Esophagus squamous epithelium (tissue), 5 donors: ENCODE data around the gene NAA80. TPM values are rescaled to one million over a fixed set of nuclear protein-coding genes. Genes with fewer than 3 reads are reported as not detected.

Experiments
- DNase-seq: peaks from one replicate; lab custom pipeline; 2025; lab: John Stamatoyannopoulos, UW
- H3K27ac ChIP-seq, 4 donors: fragments of 200-600 bp; sonication (generic); one replicate each; pipeline ENCODE4 v1.5.1; 2016 to 2019; ENCODE audit warnings: mild to moderate bottlenecking in 1 of 4
- H3K27me3 ChIP-seq, 4 donors: fragments of 200-600 bp; sonication (generic); 1 replicate in 3 of 4; 2 replicates in 1 of 4; pipeline versions ENCODE4 v1.5.1 to v1.6.0; 2017 to 2021; ENCODE audit warnings: antibody characterized with exemption in 1 of 4
- H3K36me3 ChIP-seq, 3 donors: fragments of 200-600 bp; sonication (generic); one replicate each; pipeline ENCODE4 v1.5.1; 2016 to 2019
- H3K4me1 ChIP-seq, 3 donors: fragments of 200-600 bp; sonication (generic); one replicate each; pipeline ENCODE4 v1.5.1; 2017 to 2019
- H3K4me3 ChIP-seq, 4 donors: fragments of 200-600 bp; sonication (generic); 1 replicate in 3 of 4; 2 replicates in 1 of 4; pipeline ENCODE4 v1.5.1; 2016 to 2019; ENCODE audit warnings: mild to moderate bottlenecking in 2 of 4, moderate library complexity in 1 of 4
- H3K9me3 ChIP-seq, 3 donors: fragments of 200-600 bp; sonication (generic); one replicate each; pipeline ENCODE4 v1.5.1; 2016 to 2019
- POLR2A ChIP-seq, 4 donors: fragments of 450-650 bp; IDR thresholded peaks; one replicate each; pipeline ENCODE4 v1.6.1; 2017; ENCODE audit warnings: antibody characterized with exemption in 4 of 4, mild to moderate bottlenecking in 4 of 4, moderate library complexity in 3 of 4
- WGBS, 2 donors: methylation state at CpG; one replicate each; pipeline ENCODE4 v1.1.5; 2018; 5-methylcytosine and 5-hydroxymethylcytosine counted together
- intact Hi-C: fragments of 100-400 bp; cut with DNase I; formaldehyde crosslinking; loops from one replicate; pipeline ENCODE4 v1.15.0; 2022
- total RNA-seq, 4 donors: library from RNA; depleted of rRNA; stranded (reverse); fragments of >200 nt; gene quantifications; one replicate each; pipeline ENCODE4 v1.1.0, GENCODE V29; 2016
- TF ChIP-seq, protein P1 (sequence below), 6 experiments: fragments of 450-650 bp in 4 of 6; fragments of 200-600 bp in 2 of 6; sonication (generic) in 2 of 6; IDR thresholded peaks; one replicate each; pipeline ENCODE4 v1.5.1; 2016 to 2019; ENCODE audit warnings: antibody characterized with exemption in 6 of 6, mild to moderate bottlenecking in 4 of 6, moderate library complexity in 4 of 6
- donor health status: DM: yes; HTN: yes; CAD: no.

The NAA80 gene
- total RNA-seq, 4 donors from 2014 or later, result 6.0 to 16.2 (median 7.7) TPM

DNA sequence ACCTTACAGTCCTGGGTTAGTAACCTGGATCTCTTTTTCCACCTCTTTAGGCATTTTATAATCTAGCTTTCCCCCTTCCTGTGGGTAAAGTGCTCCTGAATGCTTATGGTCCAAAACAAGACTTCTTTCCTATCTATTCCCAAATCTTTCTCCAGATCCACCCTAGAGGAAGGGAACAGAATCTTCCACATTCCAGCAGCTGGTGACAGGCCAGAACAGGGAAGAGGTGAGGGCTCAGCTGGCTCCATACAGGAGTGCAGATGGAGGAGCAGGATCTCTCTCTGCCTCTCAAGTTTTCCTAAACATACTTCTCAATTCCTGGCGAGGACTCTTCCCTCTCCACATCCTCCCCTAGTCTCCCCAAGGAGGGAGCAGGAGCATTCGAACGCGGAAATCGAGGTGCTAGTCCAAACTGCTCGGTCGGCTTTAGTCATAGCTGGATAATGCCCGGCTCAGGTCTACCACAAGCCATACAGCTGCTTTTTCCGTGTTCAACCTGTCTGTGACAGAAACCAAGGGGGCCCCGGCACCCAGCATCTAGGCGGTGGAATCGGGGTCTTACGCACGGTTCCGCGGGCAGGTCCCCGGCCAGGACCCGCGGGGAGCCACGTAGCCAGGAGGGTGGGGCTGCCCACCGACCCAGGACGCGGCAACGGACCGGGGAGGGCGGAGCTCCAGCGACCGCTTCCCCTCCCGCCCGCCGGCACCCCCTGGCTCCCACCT lies 37.4 kb upstream of the NAA80 start:
- peak overlapping the region; percentile 64 to 93 (median 78) for H3K4me3 ChIP-seq
- 0 to 1% methylated on average over 5 to 26 of the region's 31 CpGs for WGBS, 2 donors
- DNase-seq, result no peak
- no peaks in the 10 kb centered on the region for H3K9me3 ChIP-seq
- H3K27ac ChIP-seq, result peak overlapping the region; percentile 96 to 100 (median 98)
- intact Hi-C loops, result no loop called here
- H3K4me1 ChIP-seq, result peaks cover 66 to 93% (median 67%) of the 10 kb centered on the region in 3 donors
- no peaks in the 10 kb centered on the region for H3K27me3 ChIP-seq
- TF ChIP-seq, protein P1, sequence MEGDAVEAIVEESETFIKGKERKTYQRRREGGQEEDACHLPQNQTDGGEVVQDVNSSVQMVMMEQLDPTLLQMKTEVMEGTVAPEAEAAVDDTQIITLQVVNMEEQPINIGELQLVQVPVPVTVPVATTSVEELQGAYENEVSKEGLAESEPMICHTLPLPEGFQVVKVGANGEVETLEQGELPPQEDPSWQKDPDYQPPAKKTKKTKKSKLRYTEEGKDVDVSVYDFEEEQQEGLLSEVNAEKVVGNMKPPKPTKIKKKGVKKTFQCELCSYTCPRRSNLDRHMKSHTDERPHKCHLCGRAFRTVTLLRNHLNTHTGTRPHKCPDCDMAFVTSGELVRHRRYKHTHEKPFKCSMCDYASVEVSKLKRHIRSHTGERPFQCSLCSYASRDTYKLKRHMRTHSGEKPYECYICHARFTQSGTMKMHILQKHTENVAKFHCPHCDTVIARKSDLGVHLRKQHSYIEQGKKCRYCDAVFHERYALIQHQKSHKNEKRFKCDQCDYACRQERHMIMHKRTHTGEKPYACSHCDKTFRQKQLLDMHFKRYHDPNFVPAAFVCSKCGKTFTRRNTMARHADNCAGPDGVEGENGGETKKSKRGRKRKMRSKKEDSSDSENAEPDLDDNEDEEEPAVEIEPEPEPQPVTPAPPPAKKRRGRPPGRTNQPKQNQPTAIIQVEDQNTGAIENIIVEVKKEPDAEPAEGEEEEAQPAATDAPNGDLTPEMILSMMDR (IDR thresholded peaks at IDR 0.05), result peak in 1 of 6 experiments; percentile 5
- TF ChIP-seq POLR2A (IDR thresholded peaks at IDR 0.05), result no peak
- H3K36me3 ChIP-seq, result peaks cover 4 to 20% (median 8%) of the 10 kb centered on the region in 3 donors

DNA sequence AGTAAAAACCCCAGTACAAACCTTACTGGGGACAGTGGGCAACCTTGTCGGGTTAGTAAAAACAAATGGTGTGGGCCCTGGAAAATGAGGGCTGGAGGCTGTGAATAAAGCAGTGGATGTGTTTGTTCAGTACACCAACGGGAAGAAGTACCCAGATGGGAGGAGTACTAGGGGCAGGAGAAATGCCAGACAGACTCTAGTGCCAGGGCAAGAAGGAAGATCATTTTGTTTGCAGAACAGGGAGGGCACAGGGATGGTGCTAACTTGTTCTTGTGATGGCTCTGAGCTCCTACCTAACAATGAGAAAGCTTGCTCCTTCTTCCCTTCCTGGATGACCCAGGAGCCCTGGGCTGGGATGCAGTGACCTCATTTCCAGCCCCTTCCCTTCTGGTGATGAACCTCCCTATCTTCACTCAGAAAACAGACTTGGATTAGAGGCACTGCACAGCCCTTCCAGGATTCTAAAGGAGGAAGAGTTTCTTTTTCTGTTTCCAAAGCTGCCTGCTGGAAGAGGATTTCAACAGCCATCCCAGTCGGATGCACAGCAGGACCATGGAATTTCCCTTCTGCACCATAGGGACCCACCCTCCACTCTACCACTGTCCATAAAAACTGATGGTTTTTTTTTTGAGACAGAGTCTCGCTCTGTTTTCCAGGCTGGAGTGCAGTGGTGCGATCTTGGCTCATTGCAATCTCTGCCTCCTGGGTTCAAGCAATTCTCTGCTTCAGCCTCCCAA lies 35.3 kb upstream of the NAA80 start:
- no peak for TF ChIP-seq POLR2A (IDR thresholded peaks at IDR 0.05)
- TF ChIP-seq, protein P1 (IDR thresholded peaks at IDR 0.05), result no peak
- Histone ChIP-seq H3K36me3 (peaks cover 22 to 42% (median 26%) of the 10 kb centered on the region in 3 donors), H3K27ac (peak overlapping the region; percentile 96 to 100 (median 98)), H3K9me3 (no peaks in the 10 kb centered on the region), H3K4me1 (peaks cover 48 to 72% (median 52%) of the 10 kb centered on the region in 3 donors), H3K27me3 (no peaks in the 10 kb centered on the region), H3K4me3 (peak overlapping the region in 1 of 4 donors; percentile 12)
- 37 to 53% methylated on average over 5 of the region's 5 CpGs for WGBS, 2 donors
- no peak for DNase-seq
- intact Hi-C loops, result no loop called here

DNA sequence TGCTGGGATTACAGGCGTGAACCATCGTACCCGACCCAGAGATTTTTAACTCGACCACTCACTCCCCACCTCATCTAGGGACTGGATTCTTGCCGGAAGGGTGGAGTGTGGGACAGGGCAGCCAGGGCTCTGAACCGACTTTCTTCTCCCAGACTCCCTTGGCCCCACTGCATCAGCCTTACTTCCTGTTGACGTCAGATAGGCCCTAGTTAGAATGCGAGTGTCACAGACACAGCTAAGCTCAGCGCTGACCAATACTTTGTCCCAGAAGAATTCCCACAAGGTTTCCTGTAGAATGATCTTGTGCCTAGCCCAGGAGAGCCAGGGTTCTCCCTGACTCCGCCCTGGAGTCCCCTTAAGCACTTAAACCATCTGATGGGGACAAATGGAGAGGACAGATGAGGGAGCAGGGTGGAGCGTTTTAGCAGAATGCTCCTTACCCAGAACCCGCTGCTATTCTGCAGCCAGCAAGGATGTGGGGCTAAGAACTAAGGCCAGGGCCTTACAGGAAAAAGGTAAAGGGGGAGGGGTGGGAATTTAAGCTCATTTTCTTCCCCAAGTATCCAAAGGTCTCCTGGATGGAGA lies 34.6 kb upstream of the NAA80 start:
- Histone ChIP-seq H3K4me3 (peak overlapping the region in 1 of 4 donors; percentile 12), H3K4me1 (peaks cover 48 to 70% (median 51%) of the 10 kb centered on the region in 3 donors), H3K36me3 (peaks cover 24 to 47% (median 26%) of the 10 kb centered on the region in 3 donors), H3K27ac (peak overlapping the region; percentile 96 to 100 (median 98)), H3K9me3 (no peaks in the 10 kb centered on the region), H3K27me3 (no peaks in the 10 kb centered on the region)
- no peak for DNase-seq
- TF ChIP-seq POLR2A (IDR thresholded peaks at IDR 0.05), result no peak
- TF ChIP-seq, protein P1 (IDR thresholded peaks at IDR 0.05), result no peak
- intact Hi-C loops, result no loop called here
- WGBS, 2 donors, result 42 to 73% methylated on average over 9 to 10 of the region's 12 CpGs

DNA sequence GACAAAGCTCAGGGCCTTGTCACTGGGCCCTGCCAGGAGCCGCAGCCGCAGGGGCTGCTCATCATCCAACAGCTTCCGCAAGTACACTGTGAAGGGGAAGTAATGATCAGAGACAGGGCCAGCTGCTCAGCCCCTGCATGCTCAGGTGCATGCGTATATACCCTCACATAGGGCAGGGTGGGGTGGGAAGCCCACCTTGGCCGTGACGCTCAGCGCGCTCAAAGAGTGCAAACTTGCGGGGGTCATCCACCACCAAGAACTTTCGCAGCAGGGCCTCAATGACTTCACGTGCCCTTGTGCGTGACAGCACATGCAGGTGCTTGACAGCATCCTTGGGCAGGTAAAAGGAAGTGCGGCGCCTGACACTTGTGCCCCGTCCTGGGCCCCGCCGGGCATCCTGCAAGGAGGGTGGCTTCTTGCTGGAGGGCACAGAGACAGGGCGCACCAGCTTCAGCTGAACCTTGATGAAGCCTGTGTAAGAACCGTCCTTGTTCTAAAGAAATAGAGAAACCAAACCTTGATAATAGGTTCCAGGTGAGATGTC lies 32.2 kb upstream of the NAA80 start:
- Histone ChIP-seq H3K36me3 (peaks cover 24 to 49% (median 26%) of the 10 kb centered on the region in 3 donors), H3K27ac (no peak overlapping the region), H3K9me3 (no peaks in the 10 kb centered on the region), H3K4me3 (no peak overlapping the region), H3K27me3 (no peaks in the 10 kb centered on the region), H3K4me1 (peaks cover 49 to 72% (median 54%) of the 10 kb centered on the region in 3 donors)
- TF ChIP-seq POLR2A (IDR thresholded peaks at IDR 0.05), result no peak
- TF ChIP-seq, protein P1 (IDR thresholded peaks at IDR 0.05), result no peak
- intact Hi-C loops, result no loop called here
- WGBS, 2 donors, result 90% methylated on average over 8 of the region's 19 CpGs; no CpG with 5 or more reads in 1 of the 2 donors
- no peak for DNase-seq
